GM19240 (cell line): ENCODE results near the gene CEP44.
"Not testable (repeated sequence)": the region's sequence is repeated elsewhere in the genome, so short reads cannot be mapped to it uniquely, and the experiment has no call there.

Experiments used
- DNase-seq: peaks from one replicate; pipeline ENCODE4 v3.0.0; 2011; ENCODE audit warnings: low spot score; ENCODE audit not compliant: insufficient read length

CEP44 gene

GRCh38 chr4:174320494-174321199 is 36.9 kb downstream of the CEP44 start:
- no peak for DNase-seq

- DNase-seq = no peak
These were observed 40.5 kb downstream of the CEP44 start for GRCh38 chr4:174324236-174324635.

- no peak for DNase-seq
These were observed 41.0 kb downstream of the CEP44 start for GRCh38 chr4:174324725-174325124.

DNA sequence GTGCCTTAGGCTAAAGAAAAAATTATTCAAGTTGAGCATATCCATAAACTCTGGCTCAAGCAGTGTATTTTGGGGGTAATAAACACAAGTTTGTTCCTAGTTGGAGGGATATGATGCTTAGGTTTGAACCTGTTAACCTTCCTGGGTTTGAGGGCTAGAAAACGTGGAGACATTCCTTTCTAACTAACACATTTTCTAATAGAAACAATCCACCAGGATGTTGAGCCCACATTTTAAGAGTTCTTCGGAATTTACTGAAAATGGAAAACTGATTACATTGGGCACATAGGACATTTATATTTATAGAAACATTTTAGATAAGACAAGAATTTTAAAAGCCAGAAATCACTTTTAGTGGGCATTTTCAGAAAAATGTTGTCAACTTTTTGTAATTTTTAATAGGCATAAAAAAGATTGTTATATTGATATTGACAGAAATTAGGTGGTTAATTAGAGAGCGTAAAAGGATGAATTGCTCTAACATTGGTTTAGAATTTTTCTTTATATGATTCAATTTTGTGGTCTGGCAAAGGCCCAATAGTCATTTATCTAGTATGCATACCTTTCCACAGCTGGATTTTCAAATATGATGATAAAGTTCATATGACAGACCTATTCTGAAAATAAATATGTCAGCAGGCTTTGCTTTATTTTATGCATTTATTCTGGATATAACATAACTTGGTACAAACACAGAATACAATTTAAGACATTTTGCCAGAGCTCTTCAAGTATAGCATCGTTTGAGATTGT is 49.2 kb downstream of the CEP44 start:
- DNase-seq = no peak

DNA sequence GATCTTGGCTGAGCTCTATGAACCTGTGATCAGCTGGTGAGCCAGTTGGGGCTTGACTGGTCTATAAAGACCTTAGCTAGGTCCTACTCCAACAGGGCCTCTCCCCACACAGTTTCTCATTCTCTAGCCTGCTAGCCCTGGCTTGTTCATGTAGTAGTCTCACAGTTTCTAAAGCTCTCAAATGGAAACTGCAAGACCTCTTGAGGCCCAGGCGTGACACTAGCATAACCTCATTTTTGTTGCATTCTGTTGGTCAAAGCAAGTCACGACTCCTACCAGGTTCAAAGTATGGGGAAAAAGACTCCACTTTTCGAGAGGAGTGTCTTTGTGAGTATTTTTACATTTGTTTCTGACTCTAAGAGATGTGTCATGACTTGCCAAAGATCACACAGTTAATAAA is 50.9 kb downstream of the CEP44 start:
- peak; percentile 8 for DNase-seq

DNA sequence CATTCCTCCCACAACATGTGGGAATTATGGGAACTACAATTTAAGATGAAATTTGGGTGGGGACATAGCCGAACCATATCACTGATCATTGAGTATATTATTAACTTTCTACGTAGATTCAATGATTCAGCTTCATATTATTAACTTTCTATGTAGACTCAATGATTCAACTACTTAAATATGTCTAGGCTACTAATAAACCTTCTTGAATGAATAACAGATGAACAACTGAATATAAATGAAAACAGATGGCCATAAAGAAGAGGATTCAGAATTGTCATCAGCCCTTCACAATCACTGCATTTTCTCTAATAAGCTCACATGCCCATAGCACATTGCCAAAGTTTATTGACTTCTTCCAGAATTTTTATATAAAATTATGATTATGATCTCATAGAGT is 57.0 kb downstream of the CEP44 start:
- DNase-seq = no peak

DNA sequence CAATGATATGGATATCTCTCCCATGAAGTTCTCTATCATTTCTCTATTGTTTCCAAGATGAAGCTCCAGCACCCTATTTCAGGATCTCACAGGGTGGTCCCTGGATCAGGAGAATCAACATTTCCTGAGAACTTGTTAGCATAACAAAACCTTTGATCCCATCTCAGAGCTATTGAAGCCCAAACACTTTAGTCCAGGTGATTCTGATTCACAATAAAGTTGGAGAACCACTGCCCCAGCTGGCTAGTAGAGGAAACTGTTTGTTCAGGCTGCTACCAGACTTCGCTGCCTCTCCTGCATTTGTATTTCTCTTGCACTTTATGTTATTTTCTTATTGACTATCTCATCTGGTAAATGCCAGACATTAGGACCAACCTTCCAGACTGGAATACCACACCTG is 65.4 kb downstream of the CEP44 start:
- no peak for DNase-seq

DNA sequence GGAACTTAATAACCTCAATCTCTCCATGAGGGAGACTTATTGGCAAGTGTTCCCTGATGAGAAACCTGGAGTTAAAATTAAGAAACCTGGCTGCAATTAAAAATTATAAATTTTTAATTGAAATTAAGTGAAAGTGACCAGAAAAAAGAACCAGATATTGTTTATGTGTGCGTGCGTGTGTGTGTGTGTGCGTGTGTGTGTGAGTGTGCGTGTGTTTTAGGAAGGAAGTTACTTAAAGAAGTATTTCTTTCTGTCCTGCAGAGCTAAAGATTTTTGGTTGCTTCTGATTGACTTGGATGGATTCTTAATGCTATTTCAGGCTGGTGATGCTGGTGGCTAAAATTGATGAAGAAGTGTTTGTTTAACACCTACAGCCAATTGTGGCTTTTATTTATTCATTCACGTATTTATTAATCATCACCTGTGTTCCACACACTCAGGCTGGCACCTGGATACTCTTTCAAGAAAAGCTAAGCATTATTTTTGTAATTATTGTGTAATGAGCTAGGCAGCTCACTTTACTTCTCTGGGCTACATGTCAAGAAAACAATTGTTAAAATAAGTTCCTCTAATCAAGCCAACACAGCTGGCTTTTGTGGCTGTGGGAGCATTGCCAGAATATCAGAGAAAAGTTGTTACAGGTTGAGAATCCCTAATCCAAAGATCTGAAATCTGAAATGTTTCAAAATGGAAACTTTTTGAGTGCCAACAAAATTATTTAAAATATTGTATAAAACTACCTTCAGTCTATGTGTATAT is 68.5 kb downstream of the CEP44 start:
- no peak for DNase-seq

DNA sequence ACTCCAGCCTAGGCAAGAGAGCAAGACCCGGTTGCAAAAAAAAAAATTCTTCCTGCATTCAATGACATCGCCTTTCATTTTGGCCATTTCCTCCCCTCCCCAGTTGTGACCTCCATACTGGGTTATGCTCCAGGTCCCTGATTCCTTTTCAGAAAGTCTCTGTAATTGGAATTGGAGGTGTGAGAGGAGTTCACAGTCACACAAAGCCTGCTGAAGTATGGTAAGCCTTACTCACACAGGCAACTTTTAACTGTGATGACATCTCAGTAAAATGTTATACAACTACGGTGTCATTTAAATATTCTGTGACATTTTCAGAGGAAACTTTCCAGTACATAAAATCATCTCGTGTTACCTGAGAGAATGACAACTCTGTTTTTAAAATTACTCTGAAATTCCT is 73.6 kb downstream of the CEP44 start:
- no peak for DNase-seq

- DNase-seq = no peak
These were observed 74.7 kb downstream of the CEP44 start for GRCh38 chr4:174358410-174358809.

DNA sequence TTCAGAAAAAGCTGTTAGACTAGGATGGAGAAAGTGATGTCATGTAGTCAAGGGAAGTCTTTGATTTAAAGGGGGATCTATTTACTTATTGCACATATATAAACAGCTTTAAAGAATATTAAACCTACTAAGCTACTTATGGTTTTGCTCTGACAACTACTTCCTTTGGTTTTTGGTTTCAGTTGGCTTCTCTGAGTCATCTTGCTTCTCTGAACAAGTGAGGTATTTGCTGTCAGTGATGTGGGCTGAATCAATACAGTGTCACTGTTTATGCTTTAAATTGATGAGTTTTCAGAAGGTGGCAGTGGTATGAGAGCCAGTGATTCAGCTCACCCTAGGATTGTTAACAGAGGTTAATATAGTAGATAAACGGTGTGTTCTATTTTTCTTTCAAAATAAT is 75.1 kb downstream of the CEP44 start:
- peak; percentile 12 for DNase-seq

DNA sequence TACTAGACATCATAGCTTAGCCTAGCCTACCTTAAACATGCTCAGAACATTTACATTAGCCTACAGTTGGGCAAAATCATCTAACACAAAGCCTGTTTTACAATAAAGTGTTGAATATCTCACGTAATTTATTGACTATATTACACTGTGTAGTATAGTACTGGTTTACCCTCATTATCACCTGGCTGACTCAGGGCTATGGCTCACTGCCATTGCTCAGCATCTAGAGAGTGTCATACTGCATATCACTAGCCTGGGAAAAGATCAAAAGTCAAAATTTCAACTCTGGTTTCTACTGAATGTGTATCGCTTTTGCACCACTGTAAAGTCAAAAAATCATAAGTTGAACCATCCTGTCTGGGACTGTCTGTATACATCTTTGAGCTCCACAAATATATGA is 78.6 kb downstream of the CEP44 start:
- no peak for DNase-seq

- not testable (repeated sequence) for DNase-seq
These were observed 80.1 kb downstream of the CEP44 start for GRCh38 chr4:174363782-174364181.

DNA sequence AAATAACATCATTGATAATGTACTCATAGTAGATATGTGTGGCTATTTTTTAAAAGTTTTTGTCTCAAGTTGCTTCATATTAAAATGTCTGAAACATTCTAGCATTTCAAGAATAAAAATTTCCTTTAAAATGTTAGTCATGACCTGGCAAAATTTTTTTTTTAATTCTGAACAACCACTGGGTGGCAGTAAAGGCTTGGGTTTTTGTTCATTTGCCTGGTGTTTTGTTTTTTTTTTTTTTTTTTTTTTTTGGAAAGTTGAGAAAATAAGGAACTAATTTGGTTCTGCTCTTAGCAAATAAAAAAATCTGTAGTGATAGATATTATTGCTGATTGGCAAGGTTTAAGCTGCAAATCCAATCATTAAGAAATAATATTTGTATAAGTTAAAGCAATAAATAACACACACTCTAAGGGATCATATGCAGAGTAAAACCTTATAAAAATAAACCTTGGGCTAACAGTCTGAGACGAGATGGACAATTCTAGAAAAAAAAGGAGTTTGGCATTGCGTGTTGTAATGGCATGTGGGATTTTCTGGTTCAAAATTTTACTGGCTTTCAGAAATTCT is 81.4 kb downstream of the CEP44 start:
- no peak for DNase-seq

- DNase-seq = no peak
These were observed 86.3 kb downstream of the CEP44 start for GRCh38 chr4:174369985-174370384.

GRCh38 chr4:174373821-174374220 is 90.1 kb downstream of the CEP44 start:
- DNase-seq = no peak

GRCh38 chr4:174375422-174375821 is 91.7 kb downstream of the CEP44 start:
- DNase-seq = no peak

DNA sequence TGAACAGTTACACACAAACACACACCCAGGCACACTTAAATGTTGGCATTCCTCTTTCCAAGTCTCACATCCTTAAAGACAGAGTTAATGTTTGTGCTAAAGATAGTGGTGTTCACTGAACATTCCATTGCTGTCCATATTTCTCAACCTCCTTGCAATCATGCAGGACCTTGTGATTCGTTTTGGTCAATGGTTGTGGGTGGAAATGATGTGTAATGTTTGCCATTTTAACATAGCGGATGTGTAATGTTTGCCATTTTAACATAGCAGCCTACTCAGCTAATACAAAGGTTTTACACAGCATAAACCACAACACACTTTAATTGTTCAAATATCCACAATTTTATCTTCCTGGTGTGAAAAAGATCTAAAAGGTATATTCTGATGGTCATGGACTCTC is 93.9 kb downstream of the CEP44 start:
- no peak for DNase-seq

DNA sequence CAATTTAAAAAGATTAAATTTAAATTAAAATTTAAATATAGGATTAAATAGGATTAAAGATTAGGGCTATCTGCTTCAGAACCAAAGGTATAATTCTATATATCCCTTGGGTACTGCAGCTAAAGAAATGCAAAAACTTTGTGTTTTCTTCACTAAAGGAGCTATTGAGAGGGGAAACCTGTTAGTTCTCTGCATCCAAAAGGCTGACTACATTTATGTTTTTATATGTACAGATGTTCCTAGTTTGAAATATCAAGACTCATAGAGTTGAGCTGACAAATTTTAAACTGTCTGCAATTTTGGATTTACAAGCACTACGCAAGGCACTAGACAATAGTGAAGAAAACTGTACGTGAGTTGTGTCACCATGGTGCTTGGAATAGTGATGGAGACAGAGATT is 95.2 kb downstream of the CEP44 start:
- no peak for DNase-seq

DNA sequence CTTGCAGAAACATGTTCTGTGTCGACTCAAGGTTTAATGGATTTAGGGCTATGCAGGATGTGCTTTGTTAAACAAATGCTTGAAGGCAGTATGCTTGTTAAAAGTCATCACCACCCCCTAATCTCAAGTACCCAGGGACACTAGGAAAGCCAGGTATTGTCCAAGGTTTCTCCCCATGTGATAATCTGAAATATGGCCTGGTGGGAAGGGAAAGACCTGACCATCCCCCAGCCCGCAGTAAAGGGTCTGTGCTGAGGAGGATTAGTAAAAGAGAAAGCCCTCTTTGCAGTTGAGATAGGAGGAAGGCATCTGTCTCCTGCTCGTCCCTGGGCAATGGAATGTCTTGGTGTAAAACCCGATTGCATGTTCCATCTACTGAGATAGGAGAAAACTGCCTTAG is 96.5 kb downstream of the CEP44 start:
- not testable (repeated sequence) for DNase-seq

GRCh38 chr4:174380699-174381439 is 97.2 kb downstream of the CEP44 start:
- no peak for DNase-seq
